DOHH2 (cell line): Measurements from ENCODE around the gene ZNF716.
A peak's percentile ranks its signal among the peaks of the same experiment; 100 is the strongest.
"Not testable (repeated sequence)": the region's sequence is repeated elsewhere in the genome, so short reads cannot be mapped to it uniquely, and the experiment has no call there.

ENCODE experiments used
- H3F3A ChIP-seq: fragments of 200-600 bp; sonication (generic), shearing (Covaris generic); 2 replicates; pipeline ENCODE4 v1.6.0; 2016; ENCODE audit warnings: antibody characterized with exemption, mild to moderate bottlenecking; ENCODE audit not compliant: control insufficient read depth, insufficient read depth
- H3K27ac ChIP-seq: fragments of 200-600 bp; sonication (generic); 2 replicates; pipeline ENCODE4 v1.5.1; 2014; ENCODE audit warnings: low read depth, mild to moderate bottlenecking, low read length, moderate library complexity
- H3K27me3 ChIP-seq: fragments of 200-600 bp; sonication (generic); 2 replicates; pipeline ENCODE4 v1.6.1; 2014; ENCODE audit warnings: mild to moderate bottlenecking, low read length, mixed read lengths; ENCODE audit not compliant: control insufficient read depth
- H3K36me3 ChIP-seq: fragments of 200-600 bp; sonication (generic); 2 replicates; pipeline ENCODE4 v1.6.1; 2014; ENCODE audit warnings: mild to moderate bottlenecking, low read length, moderate library complexity, mixed read lengths; ENCODE audit not compliant: control insufficient read depth
- H3K4me1 ChIP-seq: fragments of 200-600 bp; sonication (generic); 2 replicates; pipeline ENCODE4 v1.6.1; 2014; ENCODE audit warnings: mild to moderate bottlenecking, low read length, mixed read lengths; ENCODE audit not compliant: control insufficient read depth
- H3K4me2 ChIP-seq: fragments of 200-600 bp; sonication (generic); 2 replicates; pipeline ENCODE4 v1.6.0; 2014; ENCODE audit warnings: mild to moderate bottlenecking, low read length, moderate library complexity
- H3K4me3 ChIP-seq: fragments of 200-600 bp; sonication (generic); 2 replicates; pipeline ENCODE4 v1.5.1; 2014; ENCODE audit warnings: mild to moderate bottlenecking, low read length, mixed read lengths
- H3K79me2 ChIP-seq: fragments of 200-600 bp; sonication (generic); 2 replicates; pipeline ENCODE4 v1.6.1; 2014; ENCODE audit warnings: mild to moderate bottlenecking, low read length, mixed read lengths; ENCODE audit not compliant: control insufficient read depth
- H3K9me2 ChIP-seq: fragments of 200-600 bp; sonication (generic); replicated peaks from 2 replicates; pipeline ENCODE4 v1.6.1; 2014; ENCODE audit warnings: mild to moderate bottlenecking, low read length, mixed read lengths; ENCODE audit not compliant: control insufficient read depth
- H3K9me3 ChIP-seq: fragments of 200-600 bp; sonication (generic); 2 replicates; pipeline ENCODE4 v1.6.1; 2014; ENCODE audit warnings: antibody characterized with exemption, low read length, mixed read lengths; ENCODE audit not compliant: control insufficient read depth, insufficient read depth
- H4K20me1 ChIP-seq: fragments of 200-600 bp; sonication (generic); 2 replicates; pipeline ENCODE4 v1.6.0; 2014; ENCODE audit warnings: low read depth, mild to moderate bottlenecking, antibody characterized with exemption, low read length, moderate library complexity; ENCODE audit not compliant: control insufficient read depth, insufficient read depth
- CTCF ChIP-seq: fragments of 200-600 bp; sonication (generic); IDR thresholded peaks from one replicate; pipeline ENCODE4 v1.5.1; 2014; ENCODE audit warnings: antibody characterized with exemption, mild to moderate bottlenecking, low read depth, low read length; ENCODE audit not compliant: poor library complexity, severe bottlenecking
- EZH2phosphoT487 ChIP-seq: fragments of 200-600 bp; sonication (generic); IDR thresholded peaks from 2 replicates; pipeline ENCODE4 v1.6.1; 2017; ENCODE audit warnings: borderline replicate concordance, mild to moderate bottlenecking, antibody characterized with exemption, low read length, moderate library complexity, mixed read lengths

ZNF716 gene

GRCh38 chr7:57480304-57480703 lies 30.3 kb downstream of the ZNF716 start:
- not testable (repeated sequence) for H3K9me3 ChIP-seq, H3K27me3 ChIP-seq, H3F3A ChIP-seq, H4K20me1 ChIP-seq, H3K4me3 ChIP-seq, H3K79me2 ChIP-seq, H3K9me2 ChIP-seq, H3K4me2 ChIP-seq, H3K36me3 ChIP-seq, H3K27ac ChIP-seq, H3K4me1 ChIP-seq
- peak; percentile 39 for TF ChIP-seq CTCF

GRCh38 chr7:57485022-57485421 lies 35.0 kb downstream of the ZNF716 start:
- not testable (repeated sequence) for H3K36me3 ChIP-seq, H3K27ac ChIP-seq
- H3K9me3 ChIP-seq, result peaks cover 48% of the 10 kb centered on the region

GRCh38 chr7:57487957-57488356 lies 38.0 kb downstream of the ZNF716 start:
- no peaks in the 10 kb centered on the region for H3K27me3 ChIP-seq
- H3K4me3 ChIP-seq, result no peak overlapping the region
- H4K20me1 ChIP-seq, result no peaks in the 10 kb centered on the region
- H3K36me3 ChIP-seq, result no peaks in the 10 kb centered on the region
- no peaks in the 10 kb centered on the region for H3K9me2 ChIP-seq
- H3K4me1 ChIP-seq, result no peaks in the 10 kb centered on the region
- H3F3A ChIP-seq, result no peaks in the 10 kb centered on the region
- H3K79me2 ChIP-seq, result no peaks in the 10 kb centered on the region
- H3K9me3 ChIP-seq, result peaks cover 65% of the 10 kb centered on the region
- no peak overlapping the region for H3K4me2 ChIP-seq
- TF ChIP-seq EZH2phosphoT487, result no peak
- TF ChIP-seq CTCF, result no peak
- no peak overlapping the region for H3K27ac ChIP-seq

More at GRCh38 chr7:57485022-57485421, 35.0 kb downstream of the ZNF716 start:
- not testable (repeated sequence) for H3F3A ChIP-seq, H4K20me1 ChIP-seq, H3K9me2 ChIP-seq, H3K79me2 ChIP-seq, H3K27me3 ChIP-seq, H3K4me3 ChIP-seq, H3K4me2 ChIP-seq, H3K4me1 ChIP-seq

GRCh38 chr7:57495111-57495510 lies 45.1 kb downstream of the ZNF716 start:
- not testable (repeated sequence) for H3K36me3 ChIP-seq, H3K4me2 ChIP-seq, H3F3A ChIP-seq, H3K9me2 ChIP-seq, H3K4me1 ChIP-seq, H4K20me1 ChIP-seq, H3K27ac ChIP-seq, H3K79me2 ChIP-seq, H3K4me3 ChIP-seq, H3K27me3 ChIP-seq
- peaks cover 48% of the 10 kb centered on the region; the same call in 1 of the 2 replicates for H3K9me3 ChIP-seq
